Endothelial cell (in vitro differentiated cells): ENCODE data around the gene SLC25A47. TPM values are rescaled to one million over a fixed set of nuclear protein-coding genes. Genes with fewer than 3 reads are reported as not detected.

Experiments
- DNase-seq: peaks from one replicate; pipeline ENCODE4 v3.0.0; 2021; ENCODE audit warnings: low spot score
- H3K27ac Mint-ChIP-seq: one replicate; pipeline ENCODE4 v1.8.0; 2021; ENCODE audit warnings: mixed read lengths, inconsistent platforms; ENCODE audit not compliant: unreplicated experiment
- H3K27me3 Mint-ChIP-seq: one replicate; pipeline ENCODE4 v1.8.0; 2021; ENCODE audit warnings: mild to moderate bottlenecking, moderate library complexity, mixed read lengths, inconsistent platforms; ENCODE audit not compliant: unreplicated experiment
- H3K36me3 Mint-ChIP-seq: one replicate; pipeline ENCODE4 v1.8.0; 2021; ENCODE audit warnings: mild to moderate bottlenecking, low read depth, mixed read lengths, inconsistent platforms; ENCODE audit not compliant: unreplicated experiment
- H3K4me1 Mint-ChIP-seq: one replicate; pipeline ENCODE4 v1.8.0; 2021; ENCODE audit warnings: mild to moderate bottlenecking, mixed read lengths, inconsistent platforms; ENCODE audit not compliant: unreplicated experiment
- H3K4me3 Mint-ChIP-seq: one replicate; pipeline ENCODE4 v1.8.0; 2021; ENCODE audit warnings: mild to moderate bottlenecking, mixed read lengths, inconsistent platforms; ENCODE audit not compliant: unreplicated experiment
- H3K9me3 Mint-ChIP-seq: one replicate; pipeline ENCODE4 v1.8.0; 2021; ENCODE audit warnings: mixed read lengths, inconsistent platforms; ENCODE audit not compliant: unreplicated experiment
- CTCF ChIP-seq: fragments of 200-600 bp; sonication (generic); IDR thresholded peaks from one replicate; pipeline ENCODE4 v1.5.0; 2021; ENCODE audit warnings: antibody characterized with exemption; ENCODE audit not compliant: unreplicated experiment
- total RNA-seq: library from RNA; stranded (reverse); fragmentation: NEBNext Ultra II Directional; extraction: Animal tissue kit (Norgen Biotek cat#: 25700); gene quantifications from one replicate; pipeline ENCODE4 v1.2.1, GENCODE V29; 2021; ENCODE audit not compliant: unreplicated experiment

Gene SLC25A47
- total RNA-seq, 1 donor from 2014 or later: not detected

- peak; percentile 84 for DNase-seq
- H3K4me1 Mint-ChIP-seq: no peaks in the 10 kb centered on the region
- H3K4me3 Mint-ChIP-seq: no peak overlapping the region
- TF ChIP-seq CTCF: peak; percentile 77
- H3K27ac Mint-ChIP-seq: no peak overlapping the region
- peaks cover 9% of the 10 kb centered on the region for H3K27me3 Mint-ChIP-seq
- no peaks in the 10 kb centered on the region for H3K9me3 Mint-ChIP-seq
- H3K36me3 Mint-ChIP-seq: no peaks in the 10 kb centered on the region
Observed at GRCh38 chr14:100317912-100318808, 5.0 kb upstream of the SLC25A47 start.

GRCh38 chr14:100320157-100320856 lies 2.8 kb upstream of the SLC25A47 start:
- H3K9me3 Mint-ChIP-seq: no peaks in the 10 kb centered on the region
- no peak for DNase-seq
- peaks cover 4% of the 10 kb centered on the region for H3K27me3 Mint-ChIP-seq
- H3K4me3 Mint-ChIP-seq: no peak overlapping the region
- H3K27ac Mint-ChIP-seq: no peak overlapping the region
- no peaks in the 10 kb centered on the region for H3K4me1 Mint-ChIP-seq
- no peaks in the 10 kb centered on the region for H3K36me3 Mint-ChIP-seq
- no peak for TF ChIP-seq CTCF

- TF ChIP-seq CTCF: no peak
Observed at GRCh38 chr14:100321473-100322137, 1.5 kb upstream of the SLC25A47 start.

GRCh38 chr14:100322138-100322957 lies 791 bp upstream of the SLC25A47 start:
- no peak for TF ChIP-seq CTCF
- Mint-ChIP-seq H3K27me3 (peaks cover 10% of the 10 kb centered on the region), H3K27ac (no peak overlapping the region), H3K4me1 (no peaks in the 10 kb centered on the region), H3K36me3 (no peaks in the 10 kb centered on the region), H3K9me3 (no peaks in the 10 kb centered on the region), H3K4me3 (peak overlapping the region; percentile 56)
- no peak for DNase-seq

More at GRCh38 chr14:100321473-100322137, 1.5 kb upstream of the SLC25A47 start:
- Mint-ChIP-seq H3K4me3 (no peak overlapping the region), H3K27me3 (peaks cover 6% of the 10 kb centered on the region), H3K36me3 (no peaks in the 10 kb centered on the region), H3K27ac (no peak overlapping the region), H3K9me3 (no peaks in the 10 kb centered on the region), H3K4me1 (no peaks in the 10 kb centered on the region)
- no peak for DNase-seq
